Thoracic aorta (tissue), 2 donors: ENCODE measurements around the gene FUT8. TPM values are rescaled to one million over a fixed set of nuclear protein-coding genes. Genes with fewer than 3 reads are reported as not detected.
"Not testable (repeated sequence)": the region's sequence is repeated elsewhere in the genome, so short reads cannot be mapped to it uniquely, and the experiment has no call there.

Experiments used
- ATAC-seq: fragments of 150-250 bp; one replicate; pipeline ENCODE4 v1.8.0; 2017; ENCODE audit warnings: low read depth; ENCODE audit not compliant: insufficient number of reproducible peaks, low FRiP score
- DNase-seq: peaks from one replicate; pipeline ENCODE4 v3.0.0-alpha.2; 2020; ENCODE audit warnings: low spot score
- H3K27ac ChIP-seq, 2 donors: fragments of 200-600 bp; sonication (generic); 1 replicate in 1 of 2; 2 replicates in 1 of 2; pipeline ENCODE4 v1.5.1; 2016; ENCODE audit warnings: mild to moderate bottlenecking in 2 of 2, moderate library complexity in 2 of 2
- H3K27me3 ChIP-seq: fragments of 200-600 bp; sonication (generic); replicated peaks from 2 replicates; pipeline ENCODE4 v1.6.0; 2016; ENCODE audit warnings: mild to moderate bottlenecking; ENCODE audit not compliant: insufficient read depth
- H3K36me3 ChIP-seq: fragments of 200-600 bp; sonication (generic); one replicate; pipeline ENCODE4 v1.5.1; 2016
- H3K4me1 ChIP-seq, 2 donors: fragments of 200-600 bp; sonication (generic); 1 replicate in 1 of 2; 2 replicates in 1 of 2; pipeline versions ENCODE4 v1.5.1 to v1.6.0; 2016; ENCODE audit warnings: low read depth in 2 of 2, mild to moderate bottlenecking in 1 of 2; ENCODE audit not compliant: control insufficient read depth in 1 of 2
- H3K4me3 ChIP-seq: fragments of 200-600 bp; sonication (generic); 2 replicates; pipeline ENCODE4 v1.5.1; 2016; ENCODE audit warnings: mild to moderate bottlenecking
- H3K9me3 ChIP-seq: fragments of 200-600 bp; sonication (generic); 2 replicates; pipeline ENCODE4 v1.5.1; 2016
- CTCF ChIP-seq: fragments of 200-600 bp; sonication (generic); IDR thresholded peaks from one replicate; pipeline ENCODE4 v1.5.1; 2019; ENCODE audit warnings: antibody characterized with exemption
- total RNA-seq, 2 donors: library from RNA; depleted of rRNA; stranded (reverse); fragments of >200 nt; gene quantifications; one replicate each; pipeline versions ENCODE4 v1.1.0 to v1.2.3, GENCODE V29; 2016

Gene FUT8
- total RNA-seq, 2 donors from 2014 or later = 22.3 to 23.4 TPM

GRCh38 chr14:65685572-65685971 is 273.0 kb downstream of the FUT8 start:
- Histone ChIP-seq H3K27ac (no peak overlapping the region), H3K9me3 (no peaks in the 10 kb centered on the region), H3K27me3 (no peaks in the 10 kb centered on the region), H3K4me1 (no peaks in the 10 kb centered on the region), H3K36me3 (no peaks in the 10 kb centered on the region), H3K4me3 (no peak overlapping the region)
- ATAC-seq (no peak), DNase-seq (no peak)
- TF ChIP-seq CTCF = no peak

GRCh38 chr14:65686761-65687160 is 274.2 kb downstream of the FUT8 start:
- no peaks in the 10 kb centered on the region for H3K4me1 ChIP-seq
- no peak for DNase-seq
- H3K27ac ChIP-seq = no peak overlapping the region
- H3K9me3 ChIP-seq = no peaks in the 10 kb centered on the region
- no peak for TF ChIP-seq CTCF
- H3K27me3 ChIP-seq = no peaks in the 10 kb centered on the region
- ATAC-seq = no peak
- H3K36me3 ChIP-seq = no peaks in the 10 kb centered on the region
- H3K4me3 ChIP-seq = no peak overlapping the region

- Histone ChIP-seq H3K27me3 (no peaks in the 10 kb centered on the region), H3K36me3 (no peaks in the 10 kb centered on the region), H3K27ac (no peak overlapping the region), H3K9me3 (no peaks in the 10 kb centered on the region), H3K4me3 (no peak overlapping the region), H3K4me1 (no peaks in the 10 kb centered on the region)
- no peak for TF ChIP-seq CTCF
- no peak for ATAC-seq
- DNase-seq = no peak
Observed at GRCh38 chr14:65689070-65689469, 276.5 kb downstream of the FUT8 start.

- not testable (repeated sequence) for ATAC-seq, H3K4me3 ChIP-seq, H3K27ac ChIP-seq, DNase-seq, H3K27me3 ChIP-seq, H3K4me1 ChIP-seq, H3K9me3 ChIP-seq, H3K36me3 ChIP-seq
Observed at GRCh38 chr14:65692566-65692965, 280.0 kb downstream of the FUT8 start.

- DNase-seq (no peak), ATAC-seq (no peak)
- Histone ChIP-seq H3K27ac (no peak overlapping the region), H3K4me3 (no peak overlapping the region), H3K9me3 (no peaks in the 10 kb centered on the region), H3K36me3 (no peaks in the 10 kb centered on the region), H3K27me3 (no peaks in the 10 kb centered on the region), H3K4me1 (no peaks in the 10 kb centered on the region)
- no peak for TF ChIP-seq CTCF
Observed at GRCh38 chr14:65696801-65697200, 284.3 kb downstream of the FUT8 start.

GRCh38 chr14:65703521-65703920 is 291.0 kb downstream of the FUT8 start:
- TF ChIP-seq CTCF = no peak
- Histone ChIP-seq H3K27ac (no peak overlapping the region), H3K36me3 (no peaks in the 10 kb centered on the region), H3K27me3 (no peaks in the 10 kb centered on the region), H3K4me3 (no peak overlapping the region), H3K4me1 (peaks cover 0 to 4% of the 10 kb centered on the region in 2 donors), H3K9me3 (no peaks in the 10 kb centered on the region)
- ATAC-seq = no peak
- DNase-seq = no peak
